H9 (cell line): ENCODE results near the gene ADAM22. TPM values are rescaled to one million over a fixed set of nuclear protein-coding genes. Genes with fewer than 3 reads are reported as not detected.
A peak's percentile ranks its signal among the peaks of the same experiment; 100 is the strongest.

Experiments used
- DNase-seq: peaks from one replicate; pipeline ENCODE4 v3.0.0-alpha.2; 2017
- H2AFZ ChIP-seq: one replicate; pipeline ENCODE4 v1.6.1; 2013; ENCODE audit warnings: mild to moderate bottlenecking, low read length, control low read depth, moderate library complexity
- H2AK5ac ChIP-seq: 2 replicates; pipeline ENCODE4 v1.6.1; 2013; ENCODE audit warnings: low read length, control low read depth, mixed read lengths; ENCODE audit not compliant: insufficient read length
- H2BK120ac ChIP-seq: one replicate; pipeline ENCODE4 v1.6.1; 2013; ENCODE audit warnings: low read depth, mild to moderate bottlenecking, low read length, control low read depth, inconsistent platforms; ENCODE audit not compliant: poor library complexity, severe bottlenecking
- H2BK12ac ChIP-seq: 2 replicates; pipeline ENCODE4 v1.6.1; 2013; ENCODE audit warnings: low read length, control low read depth, mixed read lengths, low read depth; ENCODE audit not compliant: insufficient read length
- H2BK15ac ChIP-seq: 2 replicates; pipeline ENCODE4 v1.6.1; 2013; ENCODE audit warnings: low read depth, low read length, control low read depth
- H2BK20ac ChIP-seq: one replicate; pipeline ENCODE4 v1.6.1; 2013; ENCODE audit warnings: low read depth, mild to moderate bottlenecking, low read length, control low read depth, inconsistent platforms; ENCODE audit not compliant: poor library complexity, severe bottlenecking
- H2BK5ac ChIP-seq: 2 replicates; pipeline ENCODE4 v1.6.1; 2013; ENCODE audit warnings: low read length, control low read depth, mixed read lengths; ENCODE audit not compliant: insufficient read length
- H3K14ac ChIP-seq: 2 replicates; pipeline ENCODE4 v1.6.1; 2013; ENCODE audit warnings: low read length, control low read depth; ENCODE audit not compliant: insufficient read depth
- H3K18ac ChIP-seq: 2 replicates; pipeline ENCODE4 v1.6.1; 2013; ENCODE audit warnings: low read depth, mild to moderate bottlenecking, mixed read lengths, low read length, control low read depth; ENCODE audit not compliant: insufficient read length
- H3K23ac ChIP-seq: 2 replicates; pipeline ENCODE4 v1.6.1; 2013; ENCODE audit warnings: low read length, control low read depth, mixed read lengths, low read depth; ENCODE audit not compliant: insufficient read length
- H3K23me2 ChIP-seq: 2 replicates; pipeline ENCODE4 v1.6.1; 2013; ENCODE audit warnings: low read depth, mild to moderate bottlenecking, mixed read lengths, low read length, control low read depth; ENCODE audit not compliant: insufficient read length, poor library complexity, severe bottlenecking
- H3K27ac ChIP-seq: 2 replicates; pipeline ENCODE4 v1.5.1; 2013; ENCODE audit warnings: low read length, control low read depth, mixed read lengths, low read depth; ENCODE audit not compliant: insufficient read length
- H3K27me3 ChIP-seq: 2 replicates; pipeline ENCODE4 v1.6.1; 2013; ENCODE audit warnings: low read length, control low read depth, inconsistent platforms; ENCODE audit not compliant: insufficient read depth
- H3K4ac ChIP-seq: 2 replicates; pipeline ENCODE4 v1.6.1; 2013; ENCODE audit warnings: low read depth, mild to moderate bottlenecking, control low read depth, inconsistent platforms, low read length, moderate library complexity
- H3K4me1 ChIP-seq: 2 replicates; pipeline ENCODE4 v1.6.1; 2013; ENCODE audit warnings: low read length, control low read depth, inconsistent platforms; ENCODE audit not compliant: insufficient read depth
- H3K4me2 ChIP-seq: 2 replicates; pipeline ENCODE4 v1.6.1; 2013; ENCODE audit warnings: low read length, control low read depth, mixed read lengths; ENCODE audit not compliant: insufficient read length, insufficient read depth
- H3K56ac ChIP-seq: 2 replicates; pipeline ENCODE4 v1.6.1; 2013; ENCODE audit warnings: low read depth, mild to moderate bottlenecking, mixed read lengths, low read length, control low read depth; ENCODE audit not compliant: insufficient read length
- H3K79me1 ChIP-seq: 2 replicates; pipeline ENCODE4 v1.6.1; 2013; ENCODE audit warnings: low read depth, mild to moderate bottlenecking, moderate library complexity, low read length, control low read depth, inconsistent platforms; ENCODE audit not compliant: insufficient read depth, poor library complexity, severe bottlenecking
- H3K79me2 ChIP-seq: 2 replicates; pipeline ENCODE4 v1.6.1; 2013; ENCODE audit warnings: low read length, control low read depth, inconsistent platforms; ENCODE audit not compliant: insufficient read depth
- H3K9ac ChIP-seq: 2 replicates; pipeline ENCODE4 v1.6.1; 2013; ENCODE audit warnings: low read length, control low read depth, mixed read lengths; ENCODE audit not compliant: insufficient read length; ENCODE audit errors: extremely low read depth
- H3K9me3 ChIP-seq: one replicate; pipeline ENCODE4 v1.6.1; 2013; ENCODE audit warnings: low read depth, low read length, inconsistent platforms; ENCODE audit not compliant: control insufficient read depth
- H3T11ph ChIP-seq: one replicate; pipeline ENCODE4 v1.6.1; 2013; ENCODE audit warnings: mild to moderate bottlenecking, low read length, control low read depth, inconsistent platforms
- H4K20me1 ChIP-seq: one replicate; pipeline ENCODE4 v1.6.1; 2013; ENCODE audit not compliant: control insufficient read depth, insufficient read length, insufficient read depth
- H4K5ac ChIP-seq: 2 replicates; pipeline ENCODE4 v1.6.1; 2013; ENCODE audit warnings: low read depth, mild to moderate bottlenecking, mixed read lengths, low read length, control low read depth; ENCODE audit not compliant: insufficient read length
- H4K8ac ChIP-seq: replicated peaks from 2 replicates; pipeline ENCODE4 v1.6.1; 2013; ENCODE audit warnings: low read length, control low read depth, mixed read lengths, low read depth; ENCODE audit not compliant: insufficient read length
- H4K91ac ChIP-seq: 2 replicates; pipeline ENCODE4 v1.6.1; 2013; ENCODE audit warnings: low read depth, mild to moderate bottlenecking, moderate library complexity, mixed read lengths, low read length, control low read depth; ENCODE audit not compliant: insufficient read length
- H3K27ac Mint-ChIP-seq, 3 experiments: 2 replicates in 2 of 3; 3 replicates in 1 of 3; pipeline ENCODE4 v1.8.0; 2020 to 2021; ENCODE audit warnings: mixed read lengths in 3 of 3, mild to moderate bottlenecking in 1 of 3, moderate library complexity in 1 of 3
- H3K27me3 Mint-ChIP-seq: 2 replicates; pipeline ENCODE4 v1.8.0; 2021; ENCODE audit warnings: low read depth, mild to moderate bottlenecking, moderate library complexity, mixed read lengths
- H3K36me3 Mint-ChIP-seq, 3 experiments: 2 replicates in 2 of 3; 3 replicates in 1 of 3; pipeline ENCODE4 v1.8.0; 2020 to 2021; ENCODE audit warnings: low read depth in 3 of 3, mixed read lengths in 3 of 3; ENCODE audit not compliant: insufficient read depth in 1 of 3
- H3K4me1 Mint-ChIP-seq, 2 experiments: 2 replicates each; pipeline ENCODE4 v1.8.0; 2020; ENCODE audit warnings: mixed read lengths in 2 of 2
- H3K4me3 Mint-ChIP-seq, 2 experiments: 2 replicates in 1 of 2; 3 replicates in 1 of 2; pipeline ENCODE4 v1.8.0; 2020 to 2021; ENCODE audit warnings: mild to moderate bottlenecking in 2 of 2, mixed read lengths in 2 of 2, moderate library complexity in 1 of 2
- H3K9me3 Mint-ChIP-seq, 2 experiments: 2 replicates in 1 of 2; 3 replicates in 1 of 2; pipeline ENCODE4 v1.8.0; 2020; ENCODE audit warnings: mild to moderate bottlenecking in 2 of 2, mixed read lengths in 2 of 2, moderate library complexity in 1 of 2
- CTCF ChIP-seq: fragments of 200-600 bp; sonication (generic); conservative IDR thresholded peaks from 3 replicates; pipeline ENCODE4 v1.8.0; 2021; ENCODE audit warnings: antibody characterized with exemption, mild to moderate bottlenecking
- WGBS: extraction: QIAGEN DNeasy Blood & Tissue Kit; methylation state at CpG from one replicate; pipeline ENCODE4 v1.1.7; 2013; ENCODE audit warnings: missing lambda C conversion rate, low lambda C conversion rate, mixed read lengths; ENCODE audit not compliant: insufficient read length; ENCODE audit errors: extremely low coverage; 5-methylcytosine and 5-hydroxymethylcytosine counted together
- total RNA-seq: library from RNA; stranded (reverse); gene quantifications from 2 replicates; pipeline ENCODE4 v1.2.1, GENCODE V29; 2021

The ADAM22 gene
- total RNA-seq, 1 experiment from 2014 or later = 8.7 TPM

GRCh38 chr7:88040694-88041093 is 106.6 kb downstream of the ADAM22 start:
- H3K4me2 ChIP-seq = no peak overlapping the region
- no peak overlapping the region for H2BK120ac ChIP-seq
- no peak overlapping the region for H3K27ac ChIP-seq
- H3K36me3 Mint-ChIP-seq = no peaks in the 10 kb centered on the region
- no peak overlapping the region for H4K91ac ChIP-seq
- H3K4me3 Mint-ChIP-seq = no peak overlapping the region
- H3K79me2 ChIP-seq = no peaks in the 10 kb centered on the region
- no peak overlapping the region for H4K5ac ChIP-seq
- H2BK15ac ChIP-seq = no peak overlapping the region
- H2AFZ ChIP-seq = no peak overlapping the region
- no peak overlapping the region for H2AK5ac ChIP-seq
- WGBS = no CpG with 5 or more reads among the region's 1 CpG
- no peaks in the 10 kb centered on the region for H4K20me1 ChIP-seq
- no peaks in the 10 kb centered on the region for H3K27me3 ChIP-seq
- H3K9ac ChIP-seq = no peak overlapping the region
- H3K14ac ChIP-seq = no peak overlapping the region
- H3K56ac ChIP-seq = no peak overlapping the region
- no peak overlapping the region for H3K23ac ChIP-seq
- H3T11ph ChIP-seq = no peak overlapping the region
- H3K27ac Mint-ChIP-seq = peak overlapping the region in 1 of 3 experiments; percentile 93; a peak in 1 of 7 replicates
- H3K27me3 Mint-ChIP-seq = no peaks in the 10 kb centered on the region
- H3K18ac ChIP-seq = no peak overlapping the region
- H2BK5ac ChIP-seq = no peak overlapping the region
- H3K9me3 Mint-ChIP-seq = no peaks in the 10 kb centered on the region
- no peak overlapping the region for H3K4ac ChIP-seq
- no peak overlapping the region for H4K8ac ChIP-seq
- no peaks in the 10 kb centered on the region for H3K23me2 ChIP-seq
- no peaks in the 10 kb centered on the region for H3K79me1 ChIP-seq
- no peak overlapping the region for H2BK20ac ChIP-seq
- H2BK12ac ChIP-seq = no peak overlapping the region
- H3K4me1 ChIP-seq = no peaks in the 10 kb centered on the region
- no peaks in the 10 kb centered on the region for H3K4me1 Mint-ChIP-seq
- TF ChIP-seq CTCF = no peak
- DNase-seq = no peak
- no peaks in the 10 kb centered on the region for H3K9me3 ChIP-seq
